KBM-7 (cell line): ENCODE measurements around the gene ZP2.
"Not testable (repeated sequence)": the region's sequence is repeated elsewhere in the genome, so short reads cannot be mapped to it uniquely, and the experiment has no call there.

ENCODE experiments used
- DNase-seq: peaks from one replicate; pipeline ENCODE4 v3.0.0-alpha.2; 2015
- in situ Hi-C: fragments of 300-500 bp; cut with MboI; formaldehyde crosslinking; loops from 2 replicates; pipeline ENCODE4 v1.14.3; 2020; ENCODE audit warnings: low sequenced_read_pairs, low pct_unique_long_range_greater_than_20kb, mixed read lengths

The ZP2 gene

GRCh38 chr16:21157632-21158031 lies 53.7 kb downstream of the ZP2 start:
- DNase-seq, result no peak
- in situ Hi-C loops, result no loop called here

- peak; percentile 61 for DNase-seq
- in situ Hi-C loops, result no loop called here
These were observed 54.5 kb downstream of the ZP2 start for GRCh38 chr16:21156767-21157467.

- in situ Hi-C loops, result not testable (repeated sequence)
These were observed 55.4 kb downstream of the ZP2 start for GRCh38 chr16:21156011-21156410.

GRCh38 chr16:21153124-21153729 lies 58.1 kb downstream of the ZP2 start:
- DNase-seq, in situ Hi-C loops: not testable (repeated sequence)

More at GRCh38 chr16:21156011-21156410, 55.4 kb downstream of the ZP2 start:
- DNase-seq, result not testable (repeated sequence)

- DNase-seq, result not testable (repeated sequence)
These were observed 59.0 kb downstream of the ZP2 start for GRCh38 chr16:21152160-21153030.

GRCh38 chr16:21150375-21151001 lies 60.9 kb downstream of the ZP2 start, which contains the start of gene DNAH3:
DNAH3 (minus strand) TSS chr16:21150846; CDS start chr16:21150319, 527 bp downstream.
- peak; percentile 66 for DNase-seq
- in situ Hi-C loops, result no loop called here

More at GRCh38 chr16:21152160-21153030, 59.0 kb downstream of the ZP2 start:
- in situ Hi-C loops, result not testable (repeated sequence)
